ENCODE data around the gene ST7. TPM values are rescaled to one million over a fixed set of nuclear protein-coding genes. Genes with fewer than 3 reads are reported as not detected.

ST7 gene
- total RNA-seq, 2 donors from 2014 or later, result 6.1 to 8.0 TPM

GRCh38 chr7:117178600-117178999 is 225.3 kb downstream of the ST7 start:
- no peak for ATAC-seq
- no peaks in the 10 kb centered on the region for H3K27me3 Mint-ChIP-seq
- no peak overlapping the region for H3K4me3 Mint-ChIP-seq
- H3K4me1 Mint-ChIP-seq, result no peaks in the 10 kb centered on the region
- no peak overlapping the region for H3K27ac Mint-ChIP-seq
- DNase-seq, result no peak
- no peaks in the 10 kb centered on the region for H3K9me3 ChIP-seq (ENCODE audit: control insufficient read depth, low read length, poor library complexity, severe bottlenecking)
- H3K36me3 Mint-ChIP-seq (ENCODE audit: low read depth), result no peaks in the 10 kb centered on the region

DNA sequence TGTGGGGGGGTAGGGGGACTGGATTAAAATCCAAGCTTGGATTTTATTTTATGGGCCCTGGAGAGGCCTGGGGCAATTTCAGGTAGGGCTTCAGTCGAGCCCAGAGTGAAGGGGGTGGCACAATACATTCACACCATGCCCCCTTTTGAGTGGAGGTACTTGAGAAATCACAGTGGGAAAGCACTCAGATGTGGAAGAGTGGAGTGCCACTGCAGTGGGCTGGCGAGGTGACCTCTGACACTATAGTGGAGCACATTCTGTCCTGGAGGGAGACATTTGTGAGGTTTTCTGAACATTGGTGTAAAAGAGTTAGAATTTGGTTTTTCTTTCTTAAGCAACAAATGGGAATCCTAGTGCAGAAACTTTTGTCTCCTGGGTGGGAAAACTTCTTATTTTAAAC is 226.4 kb downstream of the ST7 start:
- no peaks in the 10 kb centered on the region for H3K4me1 Mint-ChIP-seq
- no peaks in the 10 kb centered on the region for H3K9me3 ChIP-seq (ENCODE audit: control insufficient read depth, low read length, poor library complexity, severe bottlenecking)
- no peak overlapping the region for H3K4me3 Mint-ChIP-seq
- no peak for ATAC-seq
- no peak for DNase-seq
- H3K27me3 Mint-ChIP-seq, result no peaks in the 10 kb centered on the region
- H3K36me3 Mint-ChIP-seq (ENCODE audit: low read depth), result no peaks in the 10 kb centered on the region
- no peak overlapping the region for H3K27ac Mint-ChIP-seq

GRCh38 chr7:117183729-117184128 is 230.4 kb downstream of the ST7 start:
- H3K4me1 Mint-ChIP-seq, result no peaks in the 10 kb centered on the region
- DNase-seq (no peak), ATAC-seq (no peak)
- H3K27ac Mint-ChIP-seq, result no peak overlapping the region
- H3K9me3 ChIP-seq (ENCODE audit: control insufficient read depth, low read length, poor library complexity, severe bottlenecking), result no peaks in the 10 kb centered on the region
- H3K36me3 Mint-ChIP-seq (ENCODE audit: low read depth), result no peaks in the 10 kb centered on the region
- no peak overlapping the region for H3K4me3 Mint-ChIP-seq
- H3K27me3 Mint-ChIP-seq, result no peaks in the 10 kb centered on the region

DNA sequence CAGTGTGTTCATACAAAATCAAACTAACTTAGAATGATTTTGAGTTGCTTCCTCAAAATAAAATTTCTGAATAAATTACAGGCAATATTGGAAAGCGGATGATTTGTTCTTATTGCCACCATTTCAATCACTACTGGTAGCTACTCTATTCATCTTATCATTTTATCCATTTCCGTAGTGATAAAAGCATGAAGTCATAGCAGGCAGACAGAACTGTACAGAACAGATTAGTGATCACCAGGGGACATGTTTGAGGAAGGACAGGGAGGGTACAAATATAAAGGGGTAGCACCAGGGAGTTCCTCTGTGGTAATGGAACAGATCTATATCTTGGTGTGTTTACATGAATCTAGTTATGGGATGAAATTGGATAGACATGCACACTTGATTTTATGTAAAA is 231.1 kb downstream of the ST7 start:
- H3K9me3 ChIP-seq (ENCODE audit: control insufficient read depth, low read length, poor library complexity, severe bottlenecking), result no peaks in the 10 kb centered on the region
- no peak overlapping the region for H3K4me3 Mint-ChIP-seq
- no peaks in the 10 kb centered on the region for H3K4me1 Mint-ChIP-seq
- no peak overlapping the region for H3K27ac Mint-ChIP-seq
- no peaks in the 10 kb centered on the region for H3K36me3 Mint-ChIP-seq (ENCODE audit: low read depth)
- no peak for ATAC-seq
- no peak for DNase-seq
- no peaks in the 10 kb centered on the region for H3K27me3 Mint-ChIP-seq

DNA sequence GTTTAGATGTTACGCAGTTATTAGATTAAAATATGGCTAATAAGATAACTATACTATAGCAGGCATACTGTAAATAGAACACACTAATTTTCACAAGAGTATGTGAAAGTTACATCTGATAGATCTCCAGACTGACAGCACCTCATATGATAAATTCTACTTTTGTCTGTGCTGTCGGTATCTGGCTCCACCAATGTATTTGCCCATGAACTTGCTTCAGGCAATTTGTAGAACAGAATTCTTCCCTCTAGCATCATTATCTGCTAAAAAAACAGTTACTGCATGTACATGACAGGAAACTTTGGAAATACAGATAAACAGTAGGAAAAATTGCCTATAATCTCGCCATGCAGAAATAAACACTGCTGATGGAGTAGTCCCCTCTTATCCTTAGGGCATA is 231.8 kb downstream of the ST7 start:
- H3K4me3 Mint-ChIP-seq, result no peak overlapping the region
- DNase-seq (no peak), ATAC-seq (no peak)
- H3K27ac Mint-ChIP-seq, result no peak overlapping the region
- no peaks in the 10 kb centered on the region for H3K9me3 ChIP-seq (ENCODE audit: control insufficient read depth, low read length, poor library complexity, severe bottlenecking)
- H3K36me3 Mint-ChIP-seq (ENCODE audit: low read depth), result no peaks in the 10 kb centered on the region
- H3K4me1 Mint-ChIP-seq, result no peaks in the 10 kb centered on the region
- H3K27me3 Mint-ChIP-seq, result no peaks in the 10 kb centered on the region

DNA sequence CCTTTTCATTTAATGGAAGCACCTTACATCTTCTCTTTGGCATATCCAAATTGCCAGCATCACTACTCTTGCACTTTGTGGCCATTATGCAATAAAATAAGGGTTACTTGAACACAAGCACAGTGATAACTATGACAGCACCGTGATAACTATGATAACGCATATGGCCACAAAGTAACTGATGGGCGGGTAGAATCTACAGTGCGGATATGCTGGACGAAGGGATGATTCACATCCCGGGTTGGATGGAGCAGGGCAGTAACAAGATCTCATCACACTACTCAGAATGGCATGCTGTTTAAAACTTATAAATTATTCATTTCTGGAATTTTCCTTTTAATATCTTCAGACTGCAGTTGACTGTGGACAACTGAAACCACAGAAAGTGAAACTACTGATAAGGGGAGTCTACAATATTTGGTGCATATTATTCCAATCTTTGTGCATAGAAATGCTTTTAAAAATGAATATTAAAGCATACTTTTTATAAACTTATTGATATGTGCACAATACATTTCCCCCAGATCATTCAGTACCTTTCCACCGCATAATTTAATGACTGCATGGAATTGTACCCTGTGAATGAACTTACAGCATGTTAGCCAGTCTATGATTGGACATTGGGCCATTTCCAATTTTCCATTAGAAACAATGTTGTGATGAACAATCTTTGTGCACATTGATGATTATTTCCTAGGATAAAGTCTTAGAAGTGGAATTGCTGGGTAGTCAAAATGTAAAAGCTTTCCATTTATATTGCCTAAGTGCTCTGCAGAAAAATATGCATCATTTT is 233.1 kb downstream of the ST7 start:
- DNase-seq (no peak), ATAC-seq (no peak)
- Mint-ChIP-seq H3K4me3 (no peak overlapping the region), H3K4me1 (no peaks in the 10 kb centered on the region), H3K27ac (no peak overlapping the region), H3K27me3 (no peaks in the 10 kb centered on the region), H3K36me3 (ENCODE audit: low read depth) (no peaks in the 10 kb centered on the region)
- H3K9me3 ChIP-seq (ENCODE audit: control insufficient read depth, low read length, poor library complexity, severe bottlenecking), result no peaks in the 10 kb centered on the region

GRCh38 chr7:117188376-117188775 is 235.1 kb downstream of the ST7 start:
- ATAC-seq (no peak), DNase-seq (no peak)
- no peaks in the 10 kb centered on the region for H3K4me1 Mint-ChIP-seq
- no peaks in the 10 kb centered on the region for H3K9me3 ChIP-seq (ENCODE audit: control insufficient read depth, low read length, poor library complexity, severe bottlenecking)
- H3K36me3 Mint-ChIP-seq (ENCODE audit: low read depth), result no peaks in the 10 kb centered on the region
- H3K4me3 Mint-ChIP-seq, result no peak overlapping the region
- no peak overlapping the region for H3K27ac Mint-ChIP-seq
- no peaks in the 10 kb centered on the region for H3K27me3 Mint-ChIP-seq

DNA sequence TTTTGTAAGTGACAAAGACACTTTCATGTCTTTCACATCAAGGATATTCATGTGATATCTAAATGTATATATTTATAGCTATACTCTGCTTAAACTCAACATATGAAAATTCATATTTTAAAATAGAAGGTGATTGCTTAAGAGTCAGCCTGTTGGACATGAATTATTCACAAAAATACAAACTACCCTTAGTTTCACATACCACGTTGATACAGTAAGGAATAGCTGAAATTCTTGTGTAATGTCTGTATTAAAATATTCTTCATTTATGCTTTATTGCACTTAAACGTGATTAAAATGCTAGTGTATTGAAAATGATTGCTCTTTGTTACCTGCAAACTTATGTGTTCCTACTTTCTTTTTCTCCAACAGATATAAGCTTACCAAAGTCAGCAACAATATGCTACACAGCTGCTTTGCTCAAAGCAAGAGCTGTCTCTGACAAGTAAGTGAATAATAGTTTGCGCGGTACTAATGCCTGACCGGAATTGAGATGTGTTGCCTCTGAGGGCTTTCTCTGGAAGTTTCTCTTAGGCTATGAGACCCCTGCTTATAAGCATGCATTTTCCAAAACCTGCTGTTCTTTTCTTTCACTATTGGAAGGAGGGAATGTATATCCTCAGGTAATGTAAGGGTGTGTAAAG is 235.8 kb downstream of the ST7 start:
- DNase-seq, result no peak
- no peak for ATAC-seq
- no peak overlapping the region for H3K27ac Mint-ChIP-seq
- H3K9me3 ChIP-seq (ENCODE audit: control insufficient read depth, low read length, poor library complexity, severe bottlenecking), result no peaks in the 10 kb centered on the region
- H3K4me1 Mint-ChIP-seq, result no peaks in the 10 kb centered on the region
- H3K4me3 Mint-ChIP-seq, result no peak overlapping the region
- peaks cover under 1% of the 10 kb centered on the region for H3K36me3 Mint-ChIP-seq (ENCODE audit: low read depth)
- no peaks in the 10 kb centered on the region for H3K27me3 Mint-ChIP-seq

GRCh38 chr7:117190104-117190503 is 236.8 kb downstream of the ST7 start:
- Mint-ChIP-seq H3K4me1 (no peaks in the 10 kb centered on the region), H3K27ac (no peak overlapping the region), H3K36me3 (ENCODE audit: low read depth) (peaks cover 2% of the 10 kb centered on the region), H3K4me3 (no peak overlapping the region), H3K27me3 (no peaks in the 10 kb centered on the region)
- no peak for DNase-seq
- no peak for ATAC-seq
- no peaks in the 10 kb centered on the region for H3K9me3 ChIP-seq (ENCODE audit: control insufficient read depth, low read length, poor library complexity, severe bottlenecking)

- H3K27me3 Mint-ChIP-seq, result no peaks in the 10 kb centered on the region
- H3K4me3 Mint-ChIP-seq, result no peak overlapping the region
- no peak for DNase-seq
- H3K4me1 Mint-ChIP-seq, result no peaks in the 10 kb centered on the region
- H3K9me3 ChIP-seq (ENCODE audit: control insufficient read depth, low read length, poor library complexity, severe bottlenecking), result no peaks in the 10 kb centered on the region
- peaks cover 2% of the 10 kb centered on the region for H3K36me3 Mint-ChIP-seq (ENCODE audit: low read depth)
- ATAC-seq, result no peak
- H3K27ac Mint-ChIP-seq, result no peak overlapping the region
Observed at GRCh38 chr7:117190746-117191435, 237.6 kb downstream of the ST7 start.

DNA sequence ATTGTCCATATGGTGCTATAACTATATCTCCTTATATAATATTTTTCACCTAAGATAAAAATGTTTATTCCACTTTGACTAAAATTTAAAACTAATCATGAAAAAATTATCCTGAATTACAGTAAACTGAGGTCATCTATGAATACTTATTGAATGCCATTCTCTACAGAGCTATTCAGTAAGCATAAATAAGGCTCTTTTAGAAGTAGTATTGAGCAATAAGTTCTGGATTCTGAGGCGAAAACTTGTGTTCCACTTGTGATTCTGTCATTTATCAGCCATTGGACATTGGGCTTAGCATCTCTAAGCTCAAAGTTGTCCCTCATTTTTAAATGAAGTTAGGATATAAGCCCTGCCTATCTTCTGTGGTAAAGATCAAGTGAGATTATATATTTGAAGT is 238.8 kb downstream of the ST7 start:
- no peak overlapping the region for H3K27ac Mint-ChIP-seq
- ATAC-seq (no peak), DNase-seq (no peak)
- no peaks in the 10 kb centered on the region for H3K27me3 Mint-ChIP-seq
- H3K4me3 Mint-ChIP-seq, result no peak overlapping the region
- H3K9me3 ChIP-seq (ENCODE audit: control insufficient read depth, low read length, poor library complexity, severe bottlenecking), result no peaks in the 10 kb centered on the region
- H3K4me1 Mint-ChIP-seq, result no peaks in the 10 kb centered on the region
- peaks cover 2% of the 10 kb centered on the region for H3K36me3 Mint-ChIP-seq (ENCODE audit: low read depth)

DNA sequence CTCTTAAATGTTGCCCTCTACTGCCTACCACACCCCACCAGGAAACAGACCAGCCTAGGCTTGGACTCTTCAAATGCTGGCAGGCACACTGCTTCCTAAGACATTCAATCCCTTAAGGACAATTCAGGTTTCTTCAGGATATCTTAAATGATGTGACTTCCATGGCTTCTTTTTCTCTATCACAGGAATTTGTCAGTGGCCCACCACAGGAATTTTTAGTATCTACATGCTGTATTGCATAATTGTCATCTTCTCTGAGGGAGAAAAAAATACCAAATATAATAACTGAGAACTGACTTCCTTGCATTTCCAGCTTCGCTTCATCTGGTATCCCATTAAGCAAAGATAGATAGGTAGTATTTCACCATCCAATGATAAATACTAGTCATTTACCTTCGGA is 240.3 kb downstream of the ST7 start:
- DNase-seq, result no peak
- H3K4me3 Mint-ChIP-seq, result no peak overlapping the region

GRCh38 chr7:117194445-117194844 is 241.1 kb downstream of the ST7 start:
- peaks cover 2% of the 10 kb centered on the region for H3K36me3 Mint-ChIP-seq (ENCODE audit: low read depth)
- H3K4me1 Mint-ChIP-seq, result no peaks in the 10 kb centered on the region
- DNase-seq (no peak), ATAC-seq (no peak)
- no peak overlapping the region for H3K27ac Mint-ChIP-seq
- no peak overlapping the region for H3K4me3 Mint-ChIP-seq
- H3K9me3 ChIP-seq (ENCODE audit: control insufficient read depth, low read length, poor library complexity, severe bottlenecking), result no peaks in the 10 kb centered on the region
- no peaks in the 10 kb centered on the region for H3K27me3 Mint-ChIP-seq

More for the DNA sequence above, 240.3 kb downstream of the ST7 start:
- Mint-ChIP-seq H3K36me3 (ENCODE audit: low read depth) (peaks cover 2% of the 10 kb centered on the region), H3K27me3 (no peaks in the 10 kb centered on the region), H3K27ac (no peak overlapping the region), H3K4me1 (no peaks in the 10 kb centered on the region)
- ATAC-seq, result no peak
- H3K9me3 ChIP-seq (ENCODE audit: control insufficient read depth, low read length, poor library complexity, severe bottlenecking), result no peaks in the 10 kb centered on the region

Measured in T-helper 17 cell (primary cell).